Mesenchymal stem cell (in vitro differentiated cells and primary cell): Measurements from ENCODE around the gene NFIB.

Source experiments
- DNase-seq: peaks from one replicate; pipeline ENCODE4 v3.0.0-alpha.2; 2013
- H2AFZ ChIP-seq: one replicate; pipeline ENCODE4 v1.6.1; 2013; ENCODE audit warnings: low read depth, mild to moderate bottlenecking, control low read depth, inconsistent platforms, low read length, moderate library complexity
- H2AK5ac ChIP-seq: 2 replicates; pipeline ENCODE4 v1.6.1; 2013; ENCODE audit warnings: low read length, moderate library complexity, mild to moderate bottlenecking, inconsistent platforms; ENCODE audit not compliant: severe bottlenecking
- H2BK120ac ChIP-seq: one replicate; pipeline ENCODE4 v1.6.1; 2013; ENCODE audit warnings: low read depth, mild to moderate bottlenecking, inconsistent platforms, low read length, moderate library complexity
- H2BK12ac ChIP-seq, 2 experiments: one replicate each; pipeline ENCODE4 v1.6.1; 2013; ENCODE audit warnings: inconsistent platforms in 2 of 2, low read length in 2 of 2, mild to moderate bottlenecking in 2 of 2, moderate library complexity in 2 of 2, control low read depth in 1 of 2
- H2BK15ac ChIP-seq: one replicate; pipeline ENCODE4 v1.6.1; 2013; ENCODE audit warnings: mild to moderate bottlenecking, low read depth, inconsistent platforms; ENCODE audit not compliant: poor library complexity, severe bottlenecking
- H2BK5ac ChIP-seq: 2 replicates; pipeline ENCODE4 v1.6.1; 2013; ENCODE audit warnings: low read depth, mild to moderate bottlenecking, low read length, control low read depth, inconsistent platforms; ENCODE audit not compliant: poor library complexity, severe bottlenecking
- H3K14ac ChIP-seq, 2 experiments: one replicate each; pipeline ENCODE4 v1.6.1; 2013; ENCODE audit warnings: inconsistent platforms in 2 of 2, low read length in 2 of 2, control low read depth in 1 of 2, mild to moderate bottlenecking in 1 of 2, moderate library complexity in 1 of 2
- H3K18ac ChIP-seq, 2 experiments: one replicate each; pipeline ENCODE4 v1.6.1; 2013; ENCODE audit warnings: inconsistent platforms in 2 of 2, low read length in 2 of 2, control low read depth in 1 of 2, low read depth in 1 of 2, mild to moderate bottlenecking in 1 of 2
- H3K23ac ChIP-seq, 2 experiments: one replicate each; pipeline ENCODE4 v1.6.1; 2013; ENCODE audit warnings: inconsistent platforms in 2 of 2, low read length in 2 of 2, mild to moderate bottlenecking in 2 of 2, moderate library complexity in 2 of 2, control low read depth in 1 of 2
- H3K27ac ChIP-seq: 2 replicates; pipeline ENCODE4 v1.5.1; 2013; ENCODE audit warnings: mild to moderate bottlenecking, moderate library complexity, low read length, control low read depth, inconsistent platforms; ENCODE audit not compliant: poor library complexity, severe bottlenecking
- H3K27me3 ChIP-seq, 2 experiments: 2 replicates each; pipeline versions ENCODE4 v1.6.1 to v1.7.0; 2013; ENCODE audit warnings: low read length in 2 of 2, mild to moderate bottlenecking in 2 of 2, moderate library complexity in 2 of 2, control low read depth in 1 of 2, inconsistent platforms in 1 of 2; ENCODE audit not compliant: control insufficient read depth in 1 of 2, insufficient read depth in 1 of 2
- H3K36me3 ChIP-seq, 2 experiments: 2 replicates each; pipeline versions ENCODE4 v1.6.1 to v1.7.0; 2013; ENCODE audit warnings: low read length in 2 of 2, control low read depth in 1 of 2, inconsistent platforms in 1 of 2, low read depth in 1 of 2, mild to moderate bottlenecking in 1 of 2; ENCODE audit not compliant: insufficient read depth in 2 of 2, control insufficient read depth in 1 of 2
- H3K4ac ChIP-seq, 2 experiments: one replicate each; pipeline ENCODE4 v1.6.1; 2013; ENCODE audit warnings: inconsistent platforms in 2 of 2, low read length in 2 of 2, mild to moderate bottlenecking in 2 of 2, moderate library complexity in 2 of 2, control low read depth in 1 of 2, low read depth in 1 of 2
- H3K4me1 ChIP-seq: 2 replicates; pipeline ENCODE4 v1.6.1; 2013; ENCODE audit warnings: low read depth, low read length, control low read depth; ENCODE audit not compliant: control insufficient read depth, insufficient read depth
- H3K4me2 ChIP-seq: 2 replicates; pipeline ENCODE4 v1.6.1; 2013; ENCODE audit warnings: low read length, mild to moderate bottlenecking, inconsistent platforms; ENCODE audit not compliant: poor library complexity, severe bottlenecking
- H3K4me3 ChIP-seq, 2 experiments: 2 replicates each; pipeline versions ENCODE4 v1.5.1 to v1.7.0; 2013; ENCODE audit warnings: low read length in 2 of 2, mild to moderate bottlenecking in 2 of 2, control low read depth in 1 of 2, low read depth in 1 of 2; ENCODE audit not compliant: insufficient read depth in 1 of 2
- H3K79me1 ChIP-seq: replicated peaks from 2 replicates; pipeline ENCODE4 v1.6.1; 2013; ENCODE audit warnings: mild to moderate bottlenecking, control low read depth, low read length, inconsistent platforms; ENCODE audit not compliant: poor library complexity, severe bottlenecking
- H3K9ac ChIP-seq: 2 replicates; pipeline ENCODE4 v1.7.0; 2013; ENCODE audit warnings: mild to moderate bottlenecking, low read length, moderate library complexity
- H3K9me3 ChIP-seq: 2 replicates; pipeline ENCODE4 v1.7.0; 2013; ENCODE audit warnings: mild to moderate bottlenecking, low read length; ENCODE audit not compliant: control insufficient read depth
- H4K8ac ChIP-seq: one replicate; pipeline ENCODE4 v1.6.1; 2013; ENCODE audit warnings: inconsistent platforms, mild to moderate bottlenecking, low read length, moderate library complexity
- H4K91ac ChIP-seq: one replicate; pipeline ENCODE4 v1.6.1; 2013; ENCODE audit warnings: mild to moderate bottlenecking, low read length, inconsistent platforms
- WGBS: methylation state at CpG from one replicate; pipeline ENCODE4 v1.1.7; 2013; ENCODE audit warnings: mixed read lengths; 5-methylcytosine and 5-hydroxymethylcytosine counted together

The NFIB gene

DNA sequence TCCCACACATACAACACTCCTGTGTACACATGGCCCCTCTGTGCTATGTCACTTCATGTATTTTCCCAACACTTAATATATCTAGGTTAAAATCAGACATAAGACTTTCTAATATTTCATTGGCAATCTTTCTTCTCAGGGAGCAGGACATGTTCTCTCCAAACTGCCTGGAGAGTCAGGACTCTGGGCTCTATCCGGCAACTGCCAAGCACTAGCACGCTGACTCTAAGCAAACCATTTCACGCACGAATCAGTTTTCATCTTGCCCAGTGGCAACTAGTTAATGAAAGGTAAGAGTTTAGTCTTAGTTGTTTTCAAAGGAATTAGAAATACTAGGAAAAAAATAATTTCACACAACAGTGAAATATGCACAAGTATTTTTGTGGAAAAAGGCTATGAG is 124.8 kb downstream of the NFIB start:
- Histone ChIP-seq H4K8ac (no peak overlapping the region), H3K9me3 (no peaks in the 10 kb centered on the region), H2AFZ (no peak overlapping the region), H3K4me2 (no peak overlapping the region), H3K36me3 (no peaks in the 10 kb centered on the region), H2AK5ac (no peak overlapping the region), H3K23ac (no peak overlapping the region), H2BK15ac (no peak overlapping the region), H2BK5ac (no peak overlapping the region), H3K79me1 (peaks cover 13% of the 10 kb centered on the region), H3K27me3 (no peaks in the 10 kb centered on the region), H3K14ac (no peak overlapping the region), H3K4me3 (peak overlapping the region in 1 of 2 experiments; percentile 30), H3K4me1 (no peaks in the 10 kb centered on the region), H3K27ac (no peak overlapping the region), H3K18ac (no peak overlapping the region), H3K9ac (no peak overlapping the region), H2BK120ac (no peak overlapping the region), H2BK12ac (no peak overlapping the region), H3K4ac (no peak overlapping the region), H4K91ac (no peak overlapping the region)
- WGBS, result 96% methylated on average over 4 of the region's 4 CpGs
- DNase-seq, result no peak

DNA sequence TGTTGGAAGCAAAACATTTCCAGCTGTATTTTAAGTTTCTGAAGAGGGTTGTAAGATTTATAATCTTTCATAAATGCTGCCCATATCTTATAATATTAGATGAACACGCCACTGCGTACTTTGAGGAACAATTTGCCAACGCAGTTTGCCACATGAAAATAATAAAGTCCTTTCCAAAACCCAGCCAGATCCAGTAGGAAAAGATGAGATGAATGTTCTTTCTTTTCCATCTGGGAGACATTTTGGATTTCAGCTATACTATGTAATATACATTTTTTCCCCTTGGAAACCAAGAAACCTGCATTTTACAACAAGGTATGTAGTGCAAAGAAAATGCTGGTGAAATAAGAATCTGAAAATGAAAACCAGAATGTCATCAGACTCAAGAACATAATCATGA is 125.4 kb downstream of the NFIB start:
- peak overlapping the region; percentile 36 for H3K9ac ChIP-seq
- H4K91ac ChIP-seq, result no peak overlapping the region
- H3K9me3 ChIP-seq, result no peaks in the 10 kb centered on the region
- no peak overlapping the region for H2AK5ac ChIP-seq
- 100% methylated on average over 2 of the region's 3 CpGs for WGBS
- no peak for DNase-seq
- no peak overlapping the region for H3K23ac ChIP-seq
- H2BK15ac ChIP-seq, result no peak overlapping the region
- peaks cover 11% of the 10 kb centered on the region for H3K79me1 ChIP-seq
- no peaks in the 10 kb centered on the region for H3K27me3 ChIP-seq
- H2AFZ ChIP-seq, result no peak overlapping the region
- peak overlapping the region in 1 of 2 experiments; percentile 30 for H3K4me3 ChIP-seq
- no peak overlapping the region for H3K18ac ChIP-seq
- H3K4me2 ChIP-seq, result no peak overlapping the region
- H3K4ac ChIP-seq, result no peak overlapping the region
- H2BK120ac ChIP-seq, result no peak overlapping the region
- no peaks in the 10 kb centered on the region for H3K36me3 ChIP-seq
- H2BK12ac ChIP-seq, result no peak overlapping the region
- H3K14ac ChIP-seq, result no peak overlapping the region
- no peak overlapping the region for H3K27ac ChIP-seq
- no peak overlapping the region for H2BK5ac ChIP-seq
- no peaks in the 10 kb centered on the region for H3K4me1 ChIP-seq
- H4K8ac ChIP-seq, result no peak overlapping the region

GRCh38 chr9:14188011-14188410 is 125.9 kb downstream of the NFIB start:
- Histone ChIP-seq H3K4me2 (no peak overlapping the region), H3K27me3 (no peaks in the 10 kb centered on the region), H3K4me3 (peak overlapping the region in 1 of 2 experiments; percentile 30), H4K91ac (no peak overlapping the region), H2AK5ac (no peak overlapping the region), H4K8ac (no peak overlapping the region), H3K18ac (no peak overlapping the region), H2AFZ (no peak overlapping the region), H2BK5ac (no peak overlapping the region), H3K4ac (no peak overlapping the region), H3K14ac (no peak overlapping the region), H3K36me3 (no peaks in the 10 kb centered on the region), H3K4me1 (no peaks in the 10 kb centered on the region), H3K9me3 (no peaks in the 10 kb centered on the region), H3K9ac (peak overlapping the region; percentile 36), H3K79me1 (peaks cover 11% of the 10 kb centered on the region), H3K27ac (no peak overlapping the region), H2BK15ac (no peak overlapping the region), H3K23ac (no peak overlapping the region), H2BK12ac (no peak overlapping the region), H2BK120ac (no peak overlapping the region)
- WGBS, result 100% methylated on average over 1 of the region's 2 CpGs
- DNase-seq, result no peak

DNA sequence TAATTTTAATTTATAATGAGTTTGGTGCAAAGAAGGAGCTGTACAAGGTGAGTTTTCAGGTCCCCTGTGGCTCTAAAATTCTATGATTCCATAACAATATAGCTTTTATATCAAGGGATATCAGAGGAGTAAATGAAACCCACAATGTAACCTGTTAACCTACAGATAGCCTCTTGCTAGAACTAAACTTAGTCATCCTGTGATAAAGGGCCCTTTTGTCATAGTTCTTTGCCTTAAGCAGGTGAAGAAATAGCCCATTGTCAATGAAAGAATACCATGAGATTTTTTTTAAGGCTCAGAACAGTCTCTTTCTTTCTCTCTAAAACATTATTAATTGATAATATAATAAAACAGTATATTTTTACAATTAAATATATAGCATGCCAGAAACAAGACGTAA is 127.8 kb downstream of the NFIB start:
- H3K4me3 ChIP-seq, result no peak overlapping the region
- no peak overlapping the region for H3K27ac ChIP-seq
- no peak overlapping the region for H3K14ac ChIP-seq
- H4K8ac ChIP-seq, result no peak overlapping the region
- no peak overlapping the region for H2BK120ac ChIP-seq
- no peak overlapping the region for H3K23ac ChIP-seq
- no CpG with 5 or more reads among the region's 1 CpG for WGBS
- H4K91ac ChIP-seq, result no peak overlapping the region
- no peak overlapping the region for H2BK12ac ChIP-seq
- no peak for DNase-seq
- no peaks in the 10 kb centered on the region for H3K27me3 ChIP-seq
- H3K4me1 ChIP-seq, result no peaks in the 10 kb centered on the region
- no peak overlapping the region for H2BK5ac ChIP-seq
- H3K9ac ChIP-seq, result no peak overlapping the region
- H2BK15ac ChIP-seq, result no peak overlapping the region
- H2AK5ac ChIP-seq, result no peak overlapping the region
- H3K79me1 ChIP-seq, result peaks cover 6% of the 10 kb centered on the region
- no peaks in the 10 kb centered on the region for H3K36me3 ChIP-seq
- H3K9me3 ChIP-seq, result no peaks in the 10 kb centered on the region
- no peak overlapping the region for H3K4me2 ChIP-seq
- no peak overlapping the region for H3K18ac ChIP-seq
- no peak overlapping the region for H3K4ac ChIP-seq
- H2AFZ ChIP-seq, result no peak overlapping the region
